GM18861 (cell line): ENCODE data around the gene MDP1.
"Not testable (repeated sequence)": the region's sequence is repeated elsewhere in the genome, so short reads cannot be mapped to it uniquely, and the experiment has no call there.

Experiments
- ATAC-seq: cut with Tn5 transposase; IDR thresholded peaks from one replicate; pipeline ENCODE4 v1.9.1; 2021; ENCODE audit not compliant: unreplicated experiment

The MDP1 gene

DNA sequence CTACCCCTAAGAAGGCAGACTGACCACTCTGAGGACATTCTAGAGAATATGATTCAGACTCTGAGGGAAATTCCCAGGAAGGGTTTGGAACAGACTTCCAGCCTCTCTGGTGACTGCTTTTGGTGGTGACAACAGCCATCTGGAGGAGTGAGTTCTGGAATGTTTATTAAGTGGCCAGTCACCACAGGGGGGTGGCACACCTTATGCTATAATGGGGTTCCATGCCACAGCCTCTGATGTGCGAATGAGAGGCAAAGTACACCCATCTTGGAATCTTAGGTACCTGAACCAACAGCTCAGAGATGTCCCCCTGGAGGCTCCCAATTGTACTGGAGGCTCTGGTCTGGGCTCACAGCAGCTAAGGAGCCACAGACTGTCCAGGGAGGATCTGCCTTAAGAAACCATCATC lies 36.0 kb upstream of the MDP1 start:
- no peak for ATAC-seq

DNA sequence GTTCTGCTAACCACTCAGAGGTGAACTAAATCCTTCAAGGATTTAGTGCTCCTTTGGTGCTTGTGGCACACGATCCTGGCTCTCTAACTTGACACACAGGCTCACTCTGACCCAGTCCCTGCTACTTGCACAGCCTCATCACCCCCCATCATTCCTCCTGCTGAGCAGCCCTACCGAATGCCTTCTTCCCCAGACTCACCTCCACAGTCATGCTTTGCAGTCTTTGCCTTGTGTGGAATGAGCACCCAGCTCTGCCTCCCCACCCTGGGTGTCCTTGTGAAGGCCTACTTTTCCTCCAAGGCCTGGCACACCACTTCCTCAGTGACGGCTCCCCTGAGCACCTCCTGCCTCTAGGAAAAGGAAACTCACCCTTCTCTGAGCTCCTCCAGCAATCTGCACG lies 34.5 kb upstream of the MDP1 start:
- no peak for ATAC-seq

DNA sequence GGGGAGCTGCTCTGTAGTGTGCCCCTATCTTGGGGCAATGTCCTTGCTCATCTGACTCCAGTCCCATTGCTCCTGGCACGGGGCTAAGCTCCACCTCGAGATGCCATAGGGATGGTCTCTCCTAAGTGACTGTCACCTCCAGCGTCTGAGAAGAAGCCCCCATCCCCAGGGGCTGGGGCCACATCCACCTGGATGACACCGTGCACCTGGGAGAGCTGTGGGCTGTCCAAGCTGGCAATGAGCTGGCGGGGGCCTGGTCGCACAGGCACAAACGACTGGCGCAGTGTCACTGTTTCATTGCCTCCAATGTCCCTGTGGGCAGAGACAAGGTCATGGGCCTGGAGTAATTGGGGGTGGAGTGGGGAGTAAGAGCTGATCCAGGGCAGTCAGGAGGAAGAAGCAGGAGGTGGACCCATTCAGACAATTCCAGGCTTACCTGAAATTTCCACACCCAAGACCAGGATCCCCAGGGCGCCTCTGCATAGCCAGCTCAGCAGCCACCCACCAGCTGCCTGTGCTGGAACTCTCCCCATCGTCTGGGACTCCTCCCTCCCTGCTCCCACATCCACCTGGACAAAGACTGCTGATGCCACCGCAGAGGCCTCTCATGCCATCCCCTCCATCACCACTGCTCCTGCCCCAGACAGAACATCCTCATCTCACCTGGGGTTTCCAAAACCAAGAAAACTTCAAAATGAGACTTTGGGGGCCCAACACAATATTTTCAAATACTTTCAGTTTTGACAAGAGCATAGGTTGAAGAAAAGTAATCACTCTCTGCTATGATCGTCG lies 33.6 kb upstream of the MDP1 start:
- no peak for ATAC-seq

DNA sequence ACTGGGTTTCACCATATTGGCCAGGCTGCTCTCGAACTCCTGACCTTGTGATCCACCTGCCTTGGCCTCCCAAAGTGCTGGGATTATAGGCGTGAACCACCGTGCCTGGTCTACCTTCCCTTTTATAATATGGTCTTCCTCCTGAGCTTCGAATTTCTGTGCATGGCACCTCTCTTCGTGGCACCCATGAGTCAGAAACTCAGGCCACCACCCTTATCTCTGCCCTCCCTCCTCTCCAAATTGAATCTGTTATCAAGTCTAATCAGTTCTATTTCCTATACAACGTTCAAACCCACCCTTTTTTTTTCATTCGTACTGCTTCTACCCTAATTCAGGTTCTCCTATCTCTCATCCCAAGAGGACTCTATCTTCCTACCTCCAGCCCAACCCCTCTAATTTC lies 31.6 kb upstream of the MDP1 start:
- no peak for ATAC-seq

DNA sequence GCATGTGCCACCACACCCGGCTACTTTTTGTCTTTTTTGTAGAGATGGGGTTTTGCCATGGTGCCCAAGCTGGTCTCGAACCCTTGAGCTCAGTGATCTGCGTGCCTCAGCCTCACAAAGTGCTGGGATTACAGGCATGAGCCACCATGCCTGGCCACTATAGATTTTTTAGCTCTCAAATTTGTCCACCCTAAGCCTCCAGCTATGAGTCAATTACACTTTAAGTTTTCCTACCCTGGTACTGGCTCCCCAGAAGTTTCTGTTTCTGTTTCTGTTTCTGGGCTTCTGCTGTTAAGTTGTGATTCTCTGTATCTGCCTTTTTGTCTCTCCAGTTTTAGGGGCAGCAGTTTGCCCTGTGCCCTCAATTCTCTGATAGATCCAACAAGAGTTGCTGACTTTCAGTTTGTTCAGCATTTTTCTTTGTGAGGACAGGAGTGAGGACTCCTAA lies 30.9 kb upstream of the MDP1 start:
- peak; percentile 30 for ATAC-seq

DNA sequence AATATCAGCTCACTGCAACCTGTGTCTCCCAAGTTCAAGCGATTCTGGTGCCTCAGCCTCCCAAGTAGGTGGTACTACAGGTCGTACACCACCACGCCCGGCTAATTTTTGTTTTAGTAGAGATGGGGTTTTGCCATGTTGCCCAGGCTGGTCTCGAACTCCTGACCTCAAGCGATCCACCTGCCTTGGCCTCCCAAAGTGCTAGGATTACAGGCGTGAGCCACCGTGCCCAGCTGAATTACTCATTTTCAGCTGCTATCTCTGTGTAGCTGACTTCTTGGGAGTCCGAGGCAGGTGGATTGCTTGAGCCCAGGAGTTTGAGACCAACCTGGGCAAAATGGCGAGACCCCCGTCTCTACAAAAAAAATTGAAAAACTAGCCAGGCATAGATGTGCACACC lies 29.5 kb upstream of the MDP1 start:
- ATAC-seq: not testable (repeated sequence)

DNA sequence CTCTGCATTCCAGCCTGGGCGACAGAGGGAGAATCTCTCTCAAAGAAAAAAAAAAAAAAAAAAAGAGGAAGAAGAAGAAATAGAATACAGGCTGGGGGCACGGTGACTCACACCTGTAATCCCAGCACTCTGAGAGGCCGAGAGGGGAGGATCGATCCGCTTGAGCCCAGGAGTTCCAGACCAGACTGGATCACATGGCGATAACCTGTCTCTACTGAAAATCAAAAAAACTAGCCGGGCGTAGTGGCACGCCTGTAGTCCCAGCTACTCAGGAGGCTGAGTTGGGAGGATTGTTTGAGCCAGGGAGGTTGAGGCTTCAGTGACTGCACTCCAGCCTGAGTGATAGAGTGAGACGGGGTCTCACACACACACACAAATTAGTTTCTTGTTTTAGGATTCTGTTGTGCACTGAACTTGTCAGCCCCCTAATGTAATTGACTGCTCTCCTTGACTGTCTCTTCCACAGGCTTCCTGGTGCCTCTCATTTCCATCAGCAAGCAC lies 27.5 kb upstream of the MDP1 start:
- ATAC-seq: no peak

DNA sequence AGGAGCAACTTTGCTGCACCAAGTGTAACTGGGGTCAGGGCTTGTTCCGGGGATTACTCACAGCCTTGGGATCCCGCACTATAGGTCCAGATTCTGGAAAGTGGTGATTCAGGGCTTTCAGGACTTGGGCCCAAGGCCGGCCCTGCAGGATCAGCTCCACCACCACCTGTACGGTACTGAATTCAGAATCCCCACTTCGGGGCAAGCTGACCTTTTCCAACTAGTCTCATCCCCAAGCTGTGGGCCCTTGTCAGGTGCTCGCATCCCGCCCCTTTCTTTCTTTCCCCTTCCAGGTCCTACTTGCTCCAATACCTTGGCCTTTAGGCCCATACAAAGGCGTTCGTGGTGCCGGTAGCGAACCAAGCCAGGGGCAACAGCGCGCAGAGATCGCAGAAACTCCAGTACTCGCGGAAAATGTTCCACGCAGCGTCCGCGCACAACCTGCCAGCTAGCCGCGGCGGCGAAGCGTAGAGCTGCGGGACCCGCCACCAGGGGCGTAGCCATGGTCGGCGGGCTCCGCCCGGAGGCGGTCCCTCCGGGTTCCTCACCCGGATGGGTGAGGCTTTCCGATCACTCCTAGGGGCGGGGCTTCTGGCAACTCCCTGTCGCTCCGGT lies 26.1 kb upstream of the MDP1 start:
- peak; percentile 67 for ATAC-seq

DNA sequence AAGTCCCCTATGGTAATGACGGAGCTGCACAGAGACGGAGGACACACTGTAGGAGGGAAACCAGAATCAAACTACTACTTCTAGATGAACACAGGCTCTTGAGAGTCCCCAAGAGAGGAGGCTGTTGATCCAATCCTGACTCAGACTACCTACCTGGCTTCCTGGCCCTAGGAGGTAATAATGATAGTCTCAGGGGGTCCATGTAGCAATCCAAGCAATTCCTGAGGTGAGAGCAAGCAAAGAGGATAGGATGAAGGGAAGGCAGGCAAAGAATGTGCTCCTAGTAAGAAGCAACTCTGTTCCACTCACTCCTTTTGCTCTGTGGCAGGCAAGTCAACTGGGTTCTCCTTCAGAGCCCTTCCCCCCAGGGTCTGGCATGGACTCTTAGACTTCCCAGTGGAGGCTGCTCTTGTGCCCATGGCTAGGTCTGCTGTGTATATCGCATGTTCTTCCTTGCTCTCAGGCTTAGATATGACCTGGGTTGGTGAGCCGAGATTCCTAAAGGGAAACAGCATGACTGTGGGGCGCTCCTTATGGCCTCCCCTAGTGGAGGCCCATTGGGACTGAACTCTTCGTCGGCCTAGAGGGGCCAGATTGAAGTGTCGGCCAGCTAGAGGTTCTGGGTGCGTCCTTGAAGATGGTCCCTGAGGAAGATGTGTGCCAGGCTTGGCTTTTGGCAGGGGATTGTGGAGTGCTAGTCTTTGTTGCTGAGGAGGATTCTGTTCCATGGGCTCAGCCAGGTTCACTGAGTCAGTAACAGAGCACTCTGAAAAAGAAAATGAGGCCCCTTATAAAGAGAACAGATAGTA lies 24.4 kb upstream of the MDP1 start:
- no peak for ATAC-seq

DNA sequence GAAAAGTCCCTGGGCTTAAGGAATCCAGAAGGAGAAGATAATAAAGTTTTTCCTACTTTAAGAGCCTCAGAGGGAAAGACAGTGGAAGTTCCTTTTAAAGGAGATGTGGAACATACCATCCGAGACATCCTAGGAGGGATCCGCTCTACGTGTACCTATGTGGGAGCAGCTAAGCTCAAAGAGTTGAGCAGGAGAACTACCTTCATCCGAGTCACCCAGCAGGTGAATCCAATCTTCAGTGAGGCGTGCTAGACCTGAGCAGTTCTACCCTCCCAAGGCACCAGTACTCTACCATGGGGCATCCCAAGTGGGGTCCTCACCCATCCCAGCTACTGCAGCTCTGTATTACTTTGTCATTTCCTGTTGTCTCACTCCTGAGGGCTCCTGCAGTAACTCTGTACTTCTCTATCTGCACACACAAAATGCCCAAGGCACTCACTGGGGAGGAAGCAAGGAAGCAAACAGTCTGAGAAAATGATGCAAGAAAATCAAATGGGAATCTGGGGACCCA lies 22.7 kb upstream of the MDP1 start:
- ATAC-seq: no peak

DNA sequence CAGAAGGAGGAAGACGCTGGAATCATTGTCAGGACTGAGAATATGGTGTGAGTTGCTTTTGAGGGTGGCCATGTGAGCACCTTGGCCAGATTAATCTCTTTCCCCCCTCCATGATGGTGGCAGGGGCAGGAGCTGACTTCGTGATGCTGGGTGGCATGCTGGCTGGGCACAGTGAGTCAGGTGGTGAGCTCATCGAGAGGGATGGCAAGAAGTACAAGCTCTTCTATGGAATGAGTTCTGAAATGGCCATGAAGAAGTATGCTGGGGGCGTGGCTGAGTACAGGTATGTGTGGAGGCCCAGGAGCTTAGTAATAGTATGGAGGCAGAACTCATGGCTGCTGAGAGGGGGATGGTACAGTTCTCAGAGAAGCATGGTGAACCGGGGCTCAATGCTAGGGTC lies 22.3 kb upstream of the MDP1 start:
- no peak for ATAC-seq

DNA sequence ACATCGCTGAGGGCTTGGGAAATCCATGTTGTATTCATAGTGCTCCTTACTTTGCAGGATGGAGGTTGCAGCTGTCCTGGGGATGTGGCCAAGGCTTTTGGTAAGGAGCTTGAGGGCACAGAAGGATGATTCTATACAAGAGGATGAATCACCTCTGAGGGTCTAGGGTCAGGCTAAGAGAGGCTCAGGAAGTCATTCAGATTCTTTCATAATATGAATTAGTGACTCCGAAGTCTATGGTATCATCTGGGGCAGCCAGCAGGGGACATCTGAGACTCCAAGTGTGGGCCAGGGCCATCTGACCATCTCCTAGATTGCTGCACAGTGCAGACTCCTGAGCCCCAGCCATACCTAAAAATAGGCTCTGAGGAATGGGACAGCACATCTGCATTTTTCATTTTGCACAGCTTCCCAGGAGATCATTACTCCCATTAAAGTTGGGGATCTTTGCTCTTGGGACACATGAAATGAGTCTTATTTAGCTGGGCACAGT lies 21.6 kb upstream of the MDP1 start:
- ATAC-seq: no peak

DNA sequence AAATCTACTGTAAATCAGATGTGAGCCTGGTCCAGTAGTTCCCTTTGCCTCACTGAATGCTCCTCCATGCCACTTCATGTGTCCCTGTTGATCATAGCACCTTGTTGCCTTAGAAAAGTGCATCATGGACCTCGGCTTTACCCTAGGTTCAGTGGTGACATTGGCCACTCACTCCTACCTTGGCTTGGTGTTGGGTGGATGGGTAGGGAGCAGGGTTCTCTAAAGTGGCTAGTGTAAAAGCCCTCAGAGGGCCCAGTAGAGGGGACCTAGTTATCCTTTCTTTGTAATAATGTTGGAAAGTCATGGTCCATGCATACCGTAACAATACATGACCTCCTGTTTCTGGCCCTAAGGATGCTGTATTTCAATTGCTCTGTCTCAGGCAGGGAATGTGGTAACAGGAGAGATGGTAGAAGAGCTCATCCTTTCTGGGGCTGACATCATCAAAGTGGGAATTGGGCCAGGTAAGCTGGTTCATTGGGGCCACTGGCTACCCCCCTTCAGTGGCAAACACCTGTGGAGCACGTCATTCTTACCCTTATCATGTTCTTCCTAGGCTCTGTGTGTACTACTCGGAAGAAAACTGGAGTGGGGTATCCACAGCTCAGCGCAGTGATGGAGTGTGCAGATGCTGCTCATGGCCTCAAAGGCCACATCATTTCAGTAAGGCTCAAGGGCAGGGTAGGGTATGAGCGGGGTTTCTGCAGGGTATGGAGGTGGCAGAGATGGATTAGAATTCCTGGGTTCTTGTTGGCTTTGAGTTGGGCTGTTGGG lies 21.0 kb upstream of the MDP1 start:
- no peak for ATAC-seq

DNA sequence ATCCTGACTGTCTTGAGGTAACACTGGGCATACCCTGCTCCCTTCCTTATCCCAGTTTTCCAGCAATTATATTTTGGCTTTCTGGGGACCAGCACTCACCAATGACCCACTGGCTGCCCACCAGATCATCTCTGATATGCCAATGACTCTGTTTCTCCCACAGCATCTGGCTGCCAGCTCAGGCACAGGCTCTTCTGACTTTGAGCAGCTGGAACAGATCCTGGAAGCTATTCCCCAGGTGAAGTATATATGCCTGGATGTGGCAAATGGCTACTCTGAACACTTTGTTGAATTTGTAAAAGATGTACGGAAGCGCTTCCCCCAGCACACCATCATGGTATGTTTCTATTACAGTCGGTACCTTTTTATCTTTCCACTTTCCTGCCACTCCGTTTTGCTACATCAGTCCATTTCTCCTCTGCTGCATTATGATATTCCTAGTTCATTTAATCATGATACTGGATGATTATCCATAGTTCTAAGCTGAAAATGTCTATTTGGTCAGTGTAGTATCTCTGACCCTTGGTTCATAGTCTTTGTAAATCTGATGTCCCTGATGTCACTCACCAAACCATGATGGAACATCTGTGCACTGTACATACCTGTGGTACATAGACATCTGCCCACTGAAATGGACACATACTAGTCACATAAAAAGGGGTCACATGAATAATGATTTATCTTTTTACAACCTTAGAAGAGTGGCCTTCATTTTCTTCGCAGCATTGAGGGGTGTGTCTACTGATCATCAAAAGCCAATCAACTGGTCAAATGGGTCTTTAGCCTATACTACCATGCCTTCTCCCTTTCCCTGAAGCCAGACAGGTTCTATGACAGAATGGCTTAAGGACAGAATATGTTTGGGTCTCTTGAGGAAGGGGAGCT lies 20.2 kb upstream of the MDP1 start:
- ATAC-seq: no peak

DNA sequence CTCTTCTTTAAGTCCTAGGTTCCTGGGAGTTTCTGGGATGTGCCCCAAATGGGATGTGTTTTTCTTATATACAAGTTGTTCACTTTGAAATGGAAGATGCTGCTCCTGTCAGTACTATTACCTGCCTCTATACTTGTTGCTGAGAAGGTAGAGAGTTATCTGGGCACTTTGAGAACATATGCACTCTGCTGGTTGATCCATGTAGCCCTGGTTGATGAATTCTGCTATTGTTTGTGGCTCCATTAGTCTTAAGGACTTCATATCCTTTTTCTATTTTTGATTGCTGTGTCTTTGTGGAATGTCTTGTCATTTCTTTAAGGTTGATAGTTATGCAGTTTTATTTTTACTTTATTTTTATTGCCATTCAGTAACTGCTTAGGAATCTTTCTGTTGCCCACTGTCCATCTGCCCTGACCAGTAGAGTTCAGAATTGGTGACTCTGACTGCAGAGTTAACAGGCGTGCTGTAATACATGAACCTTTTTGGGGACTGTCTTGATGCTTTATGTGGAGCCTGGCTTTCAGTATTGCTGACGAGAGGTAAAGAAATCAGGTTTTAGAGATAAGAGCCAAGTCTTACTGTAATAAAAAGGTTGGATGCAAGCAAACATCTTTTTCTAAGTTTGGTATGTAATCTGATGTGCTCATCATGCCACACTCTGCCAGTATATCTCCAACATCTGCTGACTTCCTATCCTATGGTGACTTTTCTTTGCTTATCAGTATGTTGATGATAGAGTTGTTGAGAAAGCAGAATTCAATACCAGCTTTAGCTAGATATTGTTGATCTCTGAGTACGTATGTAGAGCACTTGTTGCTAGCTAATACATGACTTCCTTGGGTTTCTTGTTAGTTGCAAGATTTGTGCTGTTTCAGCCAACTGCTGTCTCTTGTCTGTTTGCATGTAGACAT lies 18.5 kb upstream of the MDP1 start:
- no peak for ATAC-seq

DNA sequence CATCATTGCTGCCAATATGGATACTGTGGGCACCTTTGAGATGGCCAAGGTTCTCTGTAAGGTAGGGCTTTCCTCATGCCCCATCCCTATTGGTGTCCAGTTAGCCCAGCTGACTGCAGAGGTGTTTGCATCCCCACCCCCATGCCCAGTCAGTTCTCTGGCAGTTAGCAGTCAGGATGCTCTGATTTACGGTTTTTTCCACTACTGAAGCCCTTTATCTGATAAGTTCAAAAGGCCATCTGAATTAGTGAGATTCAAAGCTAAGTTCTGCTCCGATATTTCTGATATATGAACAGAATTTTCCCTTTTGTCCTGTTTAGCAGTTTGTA lies 17.6 kb upstream of the MDP1 start:
- no peak for ATAC-seq

DNA sequence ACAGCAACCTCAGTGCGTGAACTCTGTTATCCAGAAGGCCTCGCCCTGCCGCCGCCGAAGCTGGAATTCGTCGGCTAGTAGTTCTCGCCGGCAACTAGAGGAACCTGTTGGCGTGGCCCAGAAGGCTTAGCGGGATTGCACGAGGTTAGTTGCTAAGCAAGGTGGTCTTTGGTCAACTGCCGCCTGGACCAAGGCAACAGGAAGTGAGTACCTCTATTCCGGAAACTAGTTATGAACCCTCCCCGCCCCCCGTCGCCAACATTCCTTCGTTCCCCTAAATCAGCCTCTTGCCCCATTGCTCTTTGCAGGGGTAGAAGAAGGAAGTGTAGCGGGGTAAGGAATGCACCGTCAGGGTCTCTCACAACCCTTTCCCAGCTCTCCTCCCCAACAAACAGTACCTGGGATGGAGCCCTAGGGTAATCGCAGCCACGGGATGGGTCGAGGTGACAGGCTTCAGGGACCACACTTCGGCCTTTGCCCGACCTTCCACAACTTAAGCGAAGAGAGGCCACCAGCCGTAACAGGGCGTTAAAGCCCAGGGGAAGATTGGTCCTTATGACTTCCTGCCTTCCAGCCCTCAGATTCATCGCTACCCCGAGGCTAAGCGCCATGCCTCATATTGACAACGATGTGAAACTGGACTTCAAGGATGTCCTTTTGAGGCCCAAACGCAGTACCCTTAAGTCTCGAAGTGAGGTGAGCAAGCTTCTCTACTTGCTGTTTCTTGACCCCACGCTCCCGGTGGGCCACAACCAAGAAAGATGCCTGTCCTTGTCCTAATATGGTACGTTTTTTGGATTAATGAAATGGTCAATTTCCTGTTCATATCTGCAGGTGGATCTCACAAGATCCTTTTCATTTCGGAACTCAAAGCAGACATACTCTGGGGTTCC lies 17.0 kb upstream of the MDP1 start, which contains the start of gene GMPR2:
TSS of gene GMPR2 (plus strand) at position 285 of the 893 bp plus-strand sequence. CDS start at position 610, 325 bp downstream.
- ATAC-seq: peak; percentile 33
